ENCODE data around the gene BMS1. TPM values are rescaled to one million over a fixed set of nuclear protein-coding genes. Genes with fewer than 3 reads are reported as not detected.

Gene BMS1
- total and polyA plus RNA-seq, 2 of the 13 experiments (the other 11 are each of a cell fraction or from before 2014, with no cell fraction given) = 3.9 to 25.2 TPM

- TF ChIP-seq SUZ12 (IDR thresholded peaks at IDR 0.05; ENCODE audit: low read depth, low read length) = no peak
- TF ChIP-seq SPEN (CRISPR knock-in tag; IDR thresholded peaks at IDR 0.05; ENCODE audit: low read depth) = peak; percentile 99
- no peak for TF ChIP-seq SOX13 (IDR thresholded peaks at IDR 0.05)
- peak in 1 of 2 experiments; percentile 50; a peak in 2 of 4 replicates for TF ChIP-seq SOX13 (CRISPR knock-in tag; conservative IDR thresholded peaks at IDR 0.05 in 1 of 2, IDR thresholded peaks at IDR 0.05 in 1 of 2)
- TF ChIP-seq SOX5 (CRISPR knock-in tag; IDR thresholded peaks at IDR 0.05; ENCODE audit: borderline replicate concordance) = peak; percentile 42; the same call in 1 of the 2 replicates
- no peak for TF ChIP-seq ZNF24 (IDR thresholded peaks at IDR 0.05)
- TF ChIP-seq ZNF501 (CRISPR knock-in tag; IDR thresholded peaks at IDR 0.05) = peak; percentile 97
- TF ChIP-seq THAP7 (CRISPR knock-in tag; IDR thresholded peaks at IDR 0.05) = peak; percentile 77; the same call in 1 of the 2 replicates
- TF ChIP-seq YEATS2 (CRISPR knock-in tag; IDR thresholded peaks at IDR 0.05; ENCODE audit: borderline replicate concordance) = peak; percentile 96
- TF ChIP-seq MLX (CRISPR knock-in tag; IDR thresholded peaks at IDR 0.05) = no peak; the same call in 1 of the 2 replicates
- peak; percentile 74; the same call in 1 of the 2 replicates for TF ChIP-seq FOXO1 (CRISPR knock-in tag; IDR thresholded peaks at IDR 0.05)
- TF ChIP-seq WIZ (CRISPR knock-in tag; IDR thresholded peaks at IDR 0.05) = peak; percentile 95
- TF ChIP-seq CC2D1A (CRISPR knock-in tag; IDR thresholded peaks at IDR 0.05) = no peak
- no peak; the same call in 1 of the 2 replicates for TF ChIP-seq ELK4 (CRISPR knock-in tag; IDR thresholded peaks at IDR 0.05; ENCODE audit: borderline replicate concordance)
- TF ChIP-seq LCORL (IDR thresholded peaks at IDR 0.05) = peak; percentile 72
- TF ChIP-seq LCORL (CRISPR knock-in tag; IDR thresholded peaks at IDR 0.05) = peak; percentile 88
- TF ChIP-seq MAZ (IDR thresholded peaks at IDR 0.05; ENCODE audit: borderline replicate concordance, low read depth, low read length) = no peak; the same call in 1 of the 2 replicates
- TF ChIP-seq MAZ (CRISPR knock-in tag; IDR thresholded peaks at IDR 0.05; ENCODE audit: low read depth) = peak; percentile 76
- peak; percentile 43; the same call in 1 of the 2 replicates for TF ChIP-seq RFX5 (IDR thresholded peaks at IDR 0.05; ENCODE audit: low read depth, low read length)
- TF ChIP-seq PTBP1 (IDR thresholded peaks at IDR 0.05; ENCODE audit: low read depth, low read length, poor library complexity, severe bottlenecking) = peak; percentile 88
- TF ChIP-seq KAT2B (IDR thresholded peaks at IDR 0.05; ENCODE audit: borderline replicate concordance, low read depth, low read length) = no peak
- 0 out of 2 replicates have a peak, but pooled peaks have one; percentile 73 for TF ChIP-seq ZNF337 (CRISPR knock-in tag; IDR thresholded peaks at IDR 0.05; ENCODE audit: borderline replicate concordance, low read depth)
- TF ChIP-seq NR2C2 (CRISPR knock-in tag; IDR thresholded peaks at IDR 0.05; ENCODE audit: borderline replicate concordance) = peak; percentile 90
- peak; percentile 88 for TF ChIP-seq MYC (CRISPR knock-in tag; IDR thresholded peaks at IDR 0.05; ENCODE audit: borderline replicate concordance)
- peak; percentile 84 for TF ChIP-seq KDM3A (CRISPR knock-in tag; IDR thresholded peaks at IDR 0.05; ENCODE audit: low read depth)
- peak; percentile 45; the same call in 1 of the 2 replicates for TF ChIP-seq ZSCAN22 (CRISPR knock-in tag; IDR thresholded peaks at IDR 0.05)
- TF ChIP-seq DR1 (CRISPR knock-in tag; IDR thresholded peaks at IDR 0.05) = peak; percentile 55; the same call in 1 of the 2 replicates
- TF ChIP-seq ZNF709 (CRISPR knock-in tag; IDR thresholded peaks at IDR 0.05) = peak; percentile 89; the same call in 1 of the 2 replicates
- peak; percentile 33; the same call in 1 of the 2 replicates for TF ChIP-seq NFYB (CRISPR knock-in tag; IDR thresholded peaks at IDR 0.05)
- peak; percentile 65; the same call in 1 of the 2 replicates for TF ChIP-seq MIER2 (CRISPR knock-in tag; IDR thresholded peaks at IDR 0.05)
- peak; percentile 91 for TF ChIP-seq ZKSCAN8 (CRISPR knock-in tag; IDR thresholded peaks at IDR 0.05; ENCODE audit: borderline replicate concordance)
Measured at GRCh38 chr10:42782446-42783180, at the start of gene BMS1 (continued).
